H1 (cell line): ENCODE data around the gene ZBTB16. TPM values are rescaled to one million over a fixed set of nuclear protein-coding genes. Genes with fewer than 3 reads are reported as not detected.

Source experiments
- CTCF ChIA-PET: fragments of 300-600 bp; sonication (Branson Sonifier 250); formaldehyde crosslinking; loops from one replicate; lab custom pipeline; 2021; ENCODE audit not compliant: partially characterized antibody; lab: Charles Lee
- POLR2A ChIA-PET: fragments of 300-600 bp; sonication (Branson Sonifier 250); formaldehyde crosslinking; loops from one replicate; lab custom pipeline; 2021; ENCODE audit warnings: inconsistent platforms; ENCODE audit not compliant: partially characterized antibody; lab: Charles Lee
- DNase-seq, 2 experiments: peaks; one replicate each; pipeline versions ENCODE4 v3.0.0 to v3.0.0-alpha.2; 2010 to 2022; ENCODE audit warnings: low spot score in 2 of 2, low read depth in 1 of 2, mixed read lengths in 1 of 2
- FAIRE-seq: peaks from 2 replicates; lab custom pipeline; 2011; peaks lifted over from hg19 to GRCh38; lab: Jason Lieb, UNC
- H2AFZ ChIP-seq: 2 replicates; pipeline ENCODE4 v1.8.1; 2012; ENCODE audit warnings: low read length, inconsistent platforms
- H2AK5ac ChIP-seq: 2 replicates; pipeline ENCODE4 v1.6.1; 2013; ENCODE audit warnings: low read depth, low read length
- H2BK120ac ChIP-seq: replicated peaks from 2 replicates; pipeline ENCODE3; 2013; ENCODE audit warnings: low read depth, low read length, inconsistent platforms
- H2BK12ac ChIP-seq: 2 replicates; pipeline ENCODE4 v1.6.1; 2013; ENCODE audit warnings: low read depth, low read length
- H2BK15ac ChIP-seq: 2 replicates; pipeline ENCODE4 v1.6.1; 2013; ENCODE audit warnings: low read length
- H2BK20ac ChIP-seq: 2 replicates; pipeline ENCODE4 v1.6.1; 2013; ENCODE audit warnings: low read length
- H2BK5ac ChIP-seq: 2 replicates; pipeline ENCODE4 v1.6.1; 2013; ENCODE audit warnings: low read depth, low read length
- H3K14ac ChIP-seq: 2 replicates; pipeline ENCODE4 v1.6.1; 2013; ENCODE audit warnings: inconsistent platforms; ENCODE audit not compliant: insufficient read length
- H3K18ac ChIP-seq: 2 replicates; pipeline ENCODE4 v1.6.1; 2013; ENCODE audit warnings: low read length; ENCODE audit errors: extremely low read depth
- H3K23ac ChIP-seq: 2 replicates; pipeline ENCODE4 v1.6.1; 2013; ENCODE audit warnings: inconsistent platforms; ENCODE audit not compliant: insufficient read length
- H3K23me2 ChIP-seq: 2 replicates; pipeline ENCODE4 v1.6.1; 2013; ENCODE audit warnings: low read depth, low read length
- H3K27ac ChIP-seq: 2 replicates; pipeline ENCODE4 v1.6.1; 2011; ENCODE audit warnings: low read depth, low read length, inconsistent platforms
- H3K27me3 ChIP-seq, 4 experiments: replicated peaks in 1 of 4; 1 replicate in 1 of 4; 2 replicates in 3 of 4; pipeline versions ENCODE4 v1.6.1 to v1.8.1; 2011 to 2013; ENCODE audit warnings: low read length in 3 of 4, mild to moderate bottlenecking in 3 of 4, inconsistent platforms in 2 of 4, mixed read lengths in 2 of 4, moderate library complexity in 1 of 4; ENCODE audit not compliant: control insufficient read depth in 3 of 4, insufficient read depth in 3 of 4; ENCODE audit errors: extremely low read depth in 1 of 4
- H3K36me3 ChIP-seq, 4 experiments: 2 replicates each; pipeline versions ENCODE4 v1.6.1 to v1.8.1; 2011 to 2013; ENCODE audit warnings: mild to moderate bottlenecking in 4 of 4, low read length in 3 of 4, moderate library complexity in 2 of 4, control low read depth in 1 of 4, inconsistent platforms in 1 of 4; ENCODE audit not compliant: insufficient read depth in 4 of 4, control insufficient read depth in 2 of 4
- H3K4ac ChIP-seq: replicated peaks from 2 replicates; pipeline ENCODE3; 2013; ENCODE audit warnings: low read length, low read depth, mixed read lengths, inconsistent platforms; ENCODE audit not compliant: insufficient read length
- H3K4me1 ChIP-seq, 4 experiments: replicated peaks in 1 of 4; 1 replicate in 1 of 4; 2 replicates in 3 of 4; pipeline versions ENCODE4 v1.6.1 to v1.8.1; 2011 to 2013; ENCODE audit warnings: low read length in 3 of 4, inconsistent platforms in 2 of 4, mixed read lengths in 1 of 4; ENCODE audit not compliant: insufficient read depth in 4 of 4, control insufficient read depth in 3 of 4
- H3K4me2 ChIP-seq, 2 experiments: 2 replicates each; pipeline versions ENCODE4 v1.6.1 to v1.8.1; 2011 to 2013; ENCODE audit warnings: low read depth in 2 of 2, low read length in 2 of 2, control low read depth in 1 of 2, inconsistent platforms in 1 of 2, mild to moderate bottlenecking in 1 of 2; ENCODE audit not compliant: insufficient read depth in 1 of 2
- H3K4me3 ChIP-seq, 4 experiments: fragments of 200-600, 300-600 bp in 1 of 4; sonication (generic), shearing (Covaris generic), sonication (Bioruptor Twin) in 1 of 4; 2 replicates each; pipeline versions ENCODE4 v1.5.1 to v1.8.1; 2011 to 2016; ENCODE audit warnings: low read length in 4 of 4, low read depth in 3 of 4, control low read depth in 2 of 4, inconsistent platforms in 2 of 4, mild to moderate bottlenecking in 2 of 4, mixed read lengths in 1 of 4, moderate library complexity in 1 of 4; ENCODE audit not compliant: insufficient read depth in 2 of 4; ENCODE audit errors: extremely low read depth in 1 of 4
- H3K56ac ChIP-seq: replicated peaks from 2 replicates; pipeline ENCODE3; 2013; ENCODE audit warnings: low read depth, mild to moderate bottlenecking, mixed read lengths, low read length, inconsistent platforms; ENCODE audit not compliant: insufficient read length
- H3K79me1 ChIP-seq: 2 replicates; pipeline ENCODE4 v1.6.1; 2013; ENCODE audit warnings: low read depth, low read length, control low read depth
- H3K79me2 ChIP-seq, 2 experiments: 2 replicates each; pipeline versions ENCODE4 v1.6.1 to v1.8.1; 2012 to 2013; ENCODE audit warnings: low read length in 2 of 2, mild to moderate bottlenecking in 2 of 2, inconsistent platforms in 1 of 2; ENCODE audit not compliant: insufficient read depth in 2 of 2, control insufficient read depth in 1 of 2
- H3K9ac ChIP-seq, 4 experiments: replicated peaks in 1 of 4; 1 replicate in 1 of 4; 2 replicates in 3 of 4; pipeline versions ENCODE4 v1.6.1 to v1.8.1; 2011 to 2013; ENCODE audit warnings: low read depth in 3 of 4, low read length in 3 of 4, control low read depth in 2 of 4, mild to moderate bottlenecking in 2 of 4, moderate library complexity in 2 of 4, inconsistent platforms in 1 of 4; ENCODE audit errors: extremely low read depth in 1 of 4
- H3K9me3 ChIP-seq, 2 experiments: 2 replicates each; pipeline versions ENCODE4 v1.6.1 to v1.8.1; 2012 to 2013; ENCODE audit warnings: mild to moderate bottlenecking in 2 of 2, moderate library complexity in 2 of 2, control low read depth in 1 of 2, inconsistent platforms in 1 of 2, low read depth in 1 of 2, low read length in 1 of 2, mixed read lengths in 1 of 2; ENCODE audit not compliant: insufficient read depth in 2 of 2
- H4K20me1 ChIP-seq, 2 experiments: replicated peaks in 1 of 2; 2 replicates each; pipeline versions ENCODE3 to v1.8.1; 2011 to 2013; ENCODE audit warnings: inconsistent platforms in 2 of 2, low read length in 2 of 2, mild to moderate bottlenecking in 1 of 2; ENCODE audit not compliant: insufficient read depth in 2 of 2, control insufficient read depth in 1 of 2
- H4K5ac ChIP-seq: 2 replicates; pipeline ENCODE4 v1.6.1; 2013; ENCODE audit warnings: low read length, low read depth, mixed read lengths, inconsistent platforms; ENCODE audit not compliant: insufficient read length
- H4K8ac ChIP-seq: 2 replicates; pipeline ENCODE4 v1.8.0; 2013; ENCODE audit warnings: mild to moderate bottlenecking, moderate library complexity, low read length, inconsistent platforms; ENCODE audit not compliant: insufficient read depth; ENCODE audit errors: extremely low read depth
- H4K91ac ChIP-seq: replicated peaks from 2 replicates; pipeline ENCODE3; 2013; ENCODE audit warnings: low read length, mixed read lengths, inconsistent platforms; ENCODE audit not compliant: insufficient read length
- CBX5 ChIP-seq: fragments of 300-800, 300-1000 bp; sonication (generic); IDR thresholded peaks from 2 replicates; pipeline ENCODE4 v1.7.1; 2016; ENCODE audit warnings: antibody characterized with exemption, low read length, low read depth
- CHD1 ChIP-seq: IDR thresholded peaks from 2 replicates; pipeline ENCODE4 v1.6.1; 2012; ENCODE audit warnings: low read depth, low read length, improper control_type of control experiment
- CREB1 ChIP-seq: IDR thresholded peaks from 2 replicates; pipeline ENCODE4 v1.6.1; 2012; ENCODE audit warnings: inconsistent platforms
- E2F6 ChIP-seq: IDR thresholded peaks from 2 replicates; pipeline ENCODE4 v1.6.1; 2012; ENCODE audit warnings: inconsistent platforms
- HDAC6 ChIP-seq: IDR thresholded peaks from one replicate; pipeline ENCODE4 v1.7.1; 2012; ENCODE audit warnings: low read depth, mild to moderate bottlenecking, inconsistent platforms, low read length, moderate library complexity
- KDM1A ChIP-seq: fragments of 200-600, 300-600 bp; sonication (generic); IDR thresholded peaks from 2 replicates; pipeline ENCODE4 v1.7.1; 2016; ENCODE audit warnings: mild to moderate bottlenecking, low read length, borderline replicate concordance
- NANOG ChIP-seq: IDR thresholded peaks from 2 replicates; pipeline ENCODE4 v1.6.1; 2011; ENCODE audit warnings: low read length, low read depth, mild to moderate bottlenecking, inconsistent platforms; ENCODE audit not compliant: insufficient read depth, poor library complexity, severe bottlenecking
- PHF8 ChIP-seq: fragments of 200-600 bp; sonication (generic); conservative IDR thresholded peaks from 2 replicates; pipeline ENCODE4 v1.7.1; 2012; ENCODE audit warnings: low read depth, mild to moderate bottlenecking, inconsistent platforms, low read length, moderate library complexity
- POLR2A ChIP-seq, 2 experiments: IDR thresholded peaks; 1 replicate in 1 of 2; 2 replicates in 1 of 2; pipeline ENCODE4 v1.6.1; 2011; ENCODE audit warnings: low read depth in 2 of 2, low read length in 2 of 2, mild to moderate bottlenecking in 2 of 2; ENCODE audit errors: control extremely low read depth in 1 of 2
- SIRT6 ChIP-seq: IDR thresholded peaks from one replicate; pipeline ENCODE4 v1.7.1; 2012; ENCODE audit warnings: low read length, inconsistent platforms
- SP4 ChIP-seq: IDR thresholded peaks from 2 replicates; pipeline ENCODE4 v1.6.1; 2012; ENCODE audit warnings: low read length, inconsistent platforms
- TCF12 ChIP-seq: IDR thresholded peaks from 2 replicates; pipeline ENCODE4 v1.6.1; 2011; ENCODE audit warnings: low read depth, mild to moderate bottlenecking, low read length
- TEAD4 ChIP-seq: IDR thresholded peaks from 2 replicates; pipeline ENCODE4 v1.6.1; 2012; ENCODE audit warnings: low read depth, low read length, inconsistent platforms, mixed read lengths
- WGBS, 2 experiments: shearing (Covaris generic) in 1 of 2; methylation state at CpG; one replicate each; pipeline versions ENCODE4 v1.1.6 to v1.1.7; 2013 to 2015; ENCODE audit warnings: low lambda C conversion rate in 2 of 2, mixed read lengths in 2 of 2, inconsistent platforms in 1 of 2, low coverage in 1 of 2, missing lambda C conversion rate in 1 of 2; ENCODE audit not compliant: insufficient replicate concordance in 2 of 2, insufficient coverage in 1 of 2, insufficient read length in 1 of 2; ENCODE audit errors: extremely low coverage in 1 of 2, missing lambda C conversion rate in 1 of 2; 5-methylcytosine and 5-hydroxymethylcytosine counted together
- polyA plus RNA-seq, 7 experiments: library from polyadenylated mRNA; depleted of rRNA in 3 of 7; stranded (reverse) in 5 of 7; unstranded in 2 of 7; fragments of >200 nt in 5 of 7; fragments of 200-250 nt in 2 of 7; gene quantifications; 1 replicate in 5 of 7; 2 replicates in 1 of 7; 4 replicates in 1 of 7; pipeline versions ENCODE4 v1.2.1 to v1.2.3, GENCODE V29; 2011 to 2013; ENCODE audit warnings: missing spikeins in 2 of 7, mixed read lengths in 2 of 7
- total RNA-seq: library from RNA; stranded (reverse); fragmentation: NEBNext Ultra II Directional; extraction: Animal tissue kit (Norgen Biotek cat#: 25700); gene quantifications from 2 replicates; pipeline ENCODE4 v1.2.1, GENCODE V29; 2021

ZBTB16 gene
- total and polyA plus RNA-seq, 2 of the 8 experiments (the other 6 are each of a cell fraction or from before 2014, with no cell fraction given), result 0.12 to 0.61 TPM

- FAIRE-seq (no peak), DNase-seq (no peak)
- no peak overlapping the region for H3K23ac ChIP-seq
- no peak overlapping the region for H3K14ac ChIP-seq
- no peak overlapping the region for H4K5ac ChIP-seq
- H3K23me2 ChIP-seq, result no peaks in the 10 kb centered on the region
- POLR2A ChIA-PET, result no interaction called here
- H2BK5ac ChIP-seq, result no peak overlapping the region
- CTCF ChIA-PET, result interaction anchor here (0.7 to 20.1 kb wide), 5 partner anchors 9 to 250 kb away, joined by 3 to 256 read pairs (median 7); no protein-coding TSS in a partner anchor
- H2AFZ ChIP-seq, result no peak overlapping the region
- no peak overlapping the region for H3K4me2 ChIP-seq
- 86% methylated on average over 15 of the region's 18 CpGs; no CpG with 5 or more reads in 1 of the 2 experiments for WGBS, 2 experiments
- no peaks in the 10 kb centered on the region for H3K36me3 ChIP-seq
- no peak overlapping the region for H3K56ac ChIP-seq
- no peak overlapping the region for H2AK5ac ChIP-seq
- no peaks in the 10 kb centered on the region for H4K20me1 ChIP-seq
- no peak overlapping the region for H3K4me3 ChIP-seq
- H3K27ac ChIP-seq, result no peak overlapping the region
- no peak overlapping the region for H2BK120ac ChIP-seq
- no peak overlapping the region for H3K9ac ChIP-seq
- H3K4me1 ChIP-seq, result peaks cover 0 to 2% (median 0%) of the 10 kb centered on the region in 4 experiments; a peak in 2 of 7 replicates
- no peak overlapping the region for H4K91ac ChIP-seq
- no peak overlapping the region for H3K4ac ChIP-seq
- no peak overlapping the region for H4K8ac ChIP-seq
- H3K79me1 ChIP-seq, result no peaks in the 10 kb centered on the region; the same call in 1 of the 2 replicates
- no peak overlapping the region for H3K18ac ChIP-seq
- no peak overlapping the region for H2BK12ac ChIP-seq
- H2BK20ac ChIP-seq, result no peak overlapping the region
- H3K79me2 ChIP-seq, result no peaks in the 10 kb centered on the region
- H3K9me3 ChIP-seq, result no peaks in the 10 kb centered on the region
- no peaks in the 10 kb centered on the region for H3K27me3 ChIP-seq
- H2BK15ac ChIP-seq, result no peak overlapping the region
- TF ChIP-seq CREB1, result no peak
- TF ChIP-seq E2F6, result no peak
- TF ChIP-seq SIRT6, result no peak
- TF ChIP-seq POLR2A (IDR thresholded peaks at IDR 0.05; ENCODE audit: control extremely low read depth in 1 of 2, low read depth in 2 of 2, low read length in 2 of 2), result no peak
- TF ChIP-seq CBX5, result no peak
- no peak for TF ChIP-seq HDAC6
- TF ChIP-seq KDM1A, result no peak
- no peak for TF ChIP-seq CHD1
- no peak for TF ChIP-seq TEAD4
- no peak for TF ChIP-seq PHF8
- TF ChIP-seq TCF12, result no peak
- no peak for TF ChIP-seq NANOG
- TF ChIP-seq SP4, result no peak
Measured at GRCh38 chr11:114244726-114245394, 185.3 kb downstream of the ZBTB16 start.
